ENCODE data around the gene CAMK2A.

Gene CAMK2A

GRCh38 chr5:150279330-150280020 is 10.1 kb downstream of the CAMK2A start (continued):
- TF ChIP-seq ZNF18 (tag by site-specific recombination; IDR thresholded peaks at IDR 0.05) (no peak), ZNF76 (tag by site-specific recombination; IDR thresholded peaks at IDR 0.05; ENCODE audit: borderline replicate concordance, low read depth) (no peak), ZBTB8A (tag by site-specific recombination; IDR thresholded peaks at IDR 0.05) (no peak), ZNF302 (tag by site-specific recombination; IDR thresholded peaks at IDR 0.05; ENCODE audit: low read depth) (no peak), OSR2 (tag by site-specific recombination; IDR thresholded peaks at IDR 0.05) (no peak), PRDM10 (tag by site-specific recombination; IDR thresholded peaks at IDR 0.05) (no peak), ZSCAN30 (tag by site-specific recombination; IDR thresholded peaks at IDR 0.05) (no peak), YY2 (tag by site-specific recombination; IDR thresholded peaks at IDR 0.05) (no peak), PBX3 (CRISPR knock-in tag; IDR thresholded peaks at IDR 0.05) (no peak), ZNF677 (tag by site-specific recombination; IDR thresholded peaks at IDR 0.05) (no peak), ZFP69B (tag by site-specific recombination; IDR thresholded peaks at IDR 0.05) (peak; percentile 69; the same call in 1 of the 2 replicates), KLF8 (tag by site-specific recombination; IDR thresholded peaks at IDR 0.05) (no peak), ZNF692 (tag by site-specific recombination; IDR thresholded peaks at IDR 0.05) (peak; percentile 97), ZNF223 (tag by site-specific recombination; IDR thresholded peaks at IDR 0.05) (no peak), ZNF140 (tag by site-specific recombination; IDR thresholded peaks at IDR 0.05) (no peak), ZNF169 (tag by site-specific recombination; IDR thresholded peaks at IDR 0.05) (no peak), ZNF621 (tag by site-specific recombination; IDR thresholded peaks at IDR 0.05) (no peak), ZNF513 (tag by site-specific recombination; IDR thresholded peaks at IDR 0.05) (no peak), SALL2 (tag by site-specific recombination; IDR thresholded peaks at IDR 0.05; ENCODE audit: borderline replicate concordance) (no peak)

All from HEK293 (cell line).